ENCODE measurements around the gene MON2. TPM values are rescaled to one million over a fixed set of nuclear protein-coding genes. Genes with fewer than 3 reads are reported as not detected.

Gene MON2
- total and polyA plus RNA-seq, 10 of the 15 experiments (the other 5 are each of a cell fraction or from before 2014, with no cell fraction given), result 5.4 to 34.3 (median 23.4) TPM

DNA sequence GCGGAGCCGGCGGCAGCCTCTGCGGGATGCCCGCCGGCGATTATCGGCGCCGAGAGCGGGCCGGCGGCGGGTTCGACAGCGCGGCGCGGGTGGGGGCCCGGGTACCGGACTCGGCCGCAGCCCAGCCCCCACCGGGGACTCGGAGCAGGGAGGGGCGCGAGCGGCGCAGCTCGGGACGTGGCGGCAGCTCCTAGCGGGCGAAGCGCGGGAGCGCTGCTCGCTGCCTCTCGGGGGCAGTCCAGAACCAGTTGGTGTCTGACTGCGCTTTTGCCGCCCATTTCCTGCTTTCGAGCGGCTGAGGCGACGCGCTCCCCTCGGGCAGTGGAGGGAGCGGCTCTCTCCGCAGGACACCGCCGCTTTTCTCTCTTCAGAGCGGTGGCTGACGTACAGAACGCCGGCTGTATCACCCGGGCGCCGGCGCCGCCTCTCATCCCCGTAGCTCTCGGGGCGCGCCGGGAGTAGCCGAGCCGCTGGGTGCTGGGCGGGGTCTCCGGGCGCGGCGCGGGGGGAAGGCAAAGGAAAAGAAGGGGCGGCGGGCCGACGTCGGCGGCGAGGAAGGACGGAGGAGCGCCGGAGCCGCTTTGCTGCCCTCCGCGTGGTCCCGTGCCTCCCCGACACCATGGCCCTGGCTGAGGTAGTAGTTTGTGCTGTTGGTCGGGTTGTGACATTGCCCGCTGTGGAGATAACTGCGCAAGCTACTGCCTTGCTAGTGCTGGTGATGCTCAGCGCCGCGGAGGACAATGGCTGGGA, 136.6 kb downstream of the MON2 start (continued):
- no peak for TF ChIP-seq MYB (IDR thresholded peaks at IDR 0.05; ENCODE audit: borderline replicate concordance, low read depth, low read length)
- TF ChIP-seq, protein P1, sequence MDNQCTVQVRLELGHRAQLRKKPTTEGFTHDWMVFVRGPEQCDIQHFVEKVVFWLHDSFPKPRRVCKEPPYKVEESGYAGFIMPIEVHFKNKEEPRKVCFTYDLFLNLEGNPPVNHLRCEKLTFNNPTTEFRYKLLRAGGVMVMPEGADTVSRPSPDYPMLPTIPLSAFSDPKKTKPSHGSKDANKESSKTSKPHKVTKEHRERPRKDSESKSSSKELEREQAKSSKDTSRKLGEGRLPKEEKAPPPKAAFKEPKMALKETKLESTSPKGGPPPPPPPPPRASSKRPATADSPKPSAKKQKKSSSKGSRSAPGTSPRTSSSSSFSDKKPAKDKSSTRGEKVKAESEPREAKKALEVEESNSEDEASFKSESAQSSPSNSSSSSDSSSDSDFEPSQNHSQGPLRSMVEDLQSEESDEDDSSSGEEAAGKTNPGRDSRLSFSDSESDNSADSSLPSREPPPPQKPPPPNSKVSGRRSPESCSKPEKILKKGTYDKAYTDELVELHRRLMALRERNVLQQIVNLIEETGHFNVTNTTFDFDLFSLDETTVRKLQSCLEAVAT (IDR thresholded peaks at IDR 0.05), result peak; percentile 27; the same call in 1 of the 2 replicates
- TF ChIP-seq GABPA (IDR thresholded peaks at IDR 0.05; ENCODE audit: low read depth), result no peak
- TF ChIP-seq EGR1 (IDR thresholded peaks at IDR 0.05; ENCODE audit: borderline replicate concordance in 1 of 2, low read depth in 2 of 2, low read length in 2 of 2), result 0 out of 3 replicates have a peak, but pooled peaks of 1 of the 2 experiments have one; percentile 18
- no peak for TF ChIP-seq SUPT20H (IDR thresholded peaks at IDR 0.05; ENCODE audit: borderline replicate concordance, control insufficient read depth, low read depth, low read length)
- peak; percentile 66 for TF ChIP-seq MXI1 (IDR thresholded peaks at IDR 0.05; ENCODE audit: low read depth, low read length)
- TF ChIP-seq, protein P2, sequence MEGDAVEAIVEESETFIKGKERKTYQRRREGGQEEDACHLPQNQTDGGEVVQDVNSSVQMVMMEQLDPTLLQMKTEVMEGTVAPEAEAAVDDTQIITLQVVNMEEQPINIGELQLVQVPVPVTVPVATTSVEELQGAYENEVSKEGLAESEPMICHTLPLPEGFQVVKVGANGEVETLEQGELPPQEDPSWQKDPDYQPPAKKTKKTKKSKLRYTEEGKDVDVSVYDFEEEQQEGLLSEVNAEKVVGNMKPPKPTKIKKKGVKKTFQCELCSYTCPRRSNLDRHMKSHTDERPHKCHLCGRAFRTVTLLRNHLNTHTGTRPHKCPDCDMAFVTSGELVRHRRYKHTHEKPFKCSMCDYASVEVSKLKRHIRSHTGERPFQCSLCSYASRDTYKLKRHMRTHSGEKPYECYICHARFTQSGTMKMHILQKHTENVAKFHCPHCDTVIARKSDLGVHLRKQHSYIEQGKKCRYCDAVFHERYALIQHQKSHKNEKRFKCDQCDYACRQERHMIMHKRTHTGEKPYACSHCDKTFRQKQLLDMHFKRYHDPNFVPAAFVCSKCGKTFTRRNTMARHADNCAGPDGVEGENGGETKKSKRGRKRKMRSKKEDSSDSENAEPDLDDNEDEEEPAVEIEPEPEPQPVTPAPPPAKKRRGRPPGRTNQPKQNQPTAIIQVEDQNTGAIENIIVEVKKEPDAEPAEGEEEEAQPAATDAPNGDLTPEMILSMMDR (IDR thresholded peaks at IDR 0.05 in 2 of 3, conservative IDR thresholded peaks at IDR 0.05 in 1 of 3; ENCODE audit: control insufficient read depth in 2 of 3, extremely low read depth in 1 of 3, insufficient read depth in 1 of 3, low read depth in 3 of 3, low read length in 3 of 3), result peak; percentile 28 to 51 (median 40); a peak in 4 of 6 replicates
